A673 (cell line): Measurements from ENCODE around the gene PELO. TPM values are rescaled to one million over a fixed set of nuclear protein-coding genes. Genes with fewer than 3 reads are reported as not detected.

ENCODE experiments used
- BruUV-seq: library from RNA; stranded (reverse); fragments of 400-500 nt; replicated peaks from 2 replicates; lab custom pipeline; 2021; lab: Mats Ljungman, UMichigan
- CTCF ChIA-PET: fragments of 300-600 bp; sonication (Branson Sonifier 250); formaldehyde crosslinking; loops from one replicate; lab custom pipeline; 2022; ENCODE audit warnings: antibody characterized with exemption; lab: Charles Lee
- POLR2A ChIA-PET: fragments of 300-600 bp; sonication (Branson Sonifier 250); formaldehyde crosslinking; loops from one replicate; lab custom pipeline; 2022; ENCODE audit warnings: antibody characterized with exemption; ENCODE audit not compliant: low non-redundant PET; lab: Charles Lee
- DNase-seq: peaks from one replicate; pipeline ENCODE4 v3.0.0-alpha.2; 2015; ENCODE audit warnings: low spot score
- H3K27ac ChIP-seq: fragments of 200-600 bp; sonication (generic); 2 replicates; pipeline ENCODE4 v1.5.1; 2016; ENCODE audit warnings: mixed run types, low read depth, mild to moderate bottlenecking, mixed read lengths, antibody characterized with exemption, low read length; ENCODE audit not compliant: poor library complexity, severe bottlenecking
- H3K27me3 ChIP-seq: fragments of 200-600 bp; sonication (generic); replicated peaks from 2 replicates; pipeline ENCODE4 v1.6.1; 2017; ENCODE audit warnings: mixed run types, low read depth, mild to moderate bottlenecking, mixed read lengths, antibody characterized with exemption, low read length; ENCODE audit not compliant: insufficient read depth, poor library complexity
- H3K36me3 ChIP-seq: fragments of 200-600 bp; sonication (generic); 2 replicates; pipeline ENCODE4 v1.6.1; 2016; ENCODE audit warnings: mixed run types, mild to moderate bottlenecking, mixed read lengths, antibody characterized with exemption, low read length; ENCODE audit not compliant: insufficient read depth, poor library complexity, severe bottlenecking
- H3K4me1 ChIP-seq: fragments of 200-600 bp; sonication (generic); 2 replicates; pipeline ENCODE4 v1.6.1; 2017; ENCODE audit warnings: mixed run types, mild to moderate bottlenecking, mixed read lengths, antibody characterized with exemption, low read length; ENCODE audit not compliant: insufficient read depth, poor library complexity, severe bottlenecking
- H3K4me3 ChIP-seq: fragments of 200-600 bp; sonication (generic); 2 replicates; pipeline ENCODE4 v1.5.1; 2016; ENCODE audit warnings: low read depth, mixed run types, mild to moderate bottlenecking, mixed read lengths, low read length; ENCODE audit not compliant: poor library complexity, severe bottlenecking
- H3K9me3 ChIP-seq: fragments of 200-600 bp; sonication (generic); 2 replicates; pipeline ENCODE4 v1.6.1; 2016; ENCODE audit warnings: mixed run types, low read depth, mild to moderate bottlenecking, mixed read lengths, antibody characterized with exemption, low read length; ENCODE audit not compliant: poor library complexity, severe bottlenecking
- CTCF ChIP-seq: fragments of 300-800, 200-600 bp; sonication (generic); conservative IDR thresholded peaks from 2 replicates; pipeline ENCODE4 v1.5.1; 2017; ENCODE audit warnings: low read depth, mild to moderate bottlenecking, antibody characterized with exemption, low read length, moderate library complexity, mixed read lengths
- EZH2 ChIP-seq: fragments of 200-600 bp; sonication (generic); IDR thresholded peaks from 2 replicates; pipeline ENCODE4 v1.6.1; 2017; ENCODE audit warnings: borderline replicate concordance, low read depth, mild to moderate bottlenecking, mixed read lengths, antibody characterized with exemption, low read length; ENCODE audit not compliant: poor library complexity, severe bottlenecking
- intact Hi-C: fragments of 100-400 bp; cut with micrococcal nuclease; formaldehyde crosslinking; loops from one replicate; pipeline ENCODE4 v1.10.0; 2022; ENCODE audit not compliant: unreplicated experiment
- total RNA-seq: library from RNA; stranded (reverse); gene quantifications from 2 replicates; pipeline ENCODE4 v1.2.3, GENCODE V29; 2021

The PELO gene
- total RNA-seq, 1 experiment from 2014 or later, result 20.3 TPM

GRCh38 chr5:52770287-52770939 is 17.3 kb upstream of the PELO start:
- intact Hi-C loops, result no loop called here
- no peak for DNase-seq
- H3K27ac ChIP-seq, result no peak overlapping the region
- ChIA-PET CTCF (no interaction called here), POLR2A (no interaction called here)
- BruUV-seq, result no TSS peak
- no peaks in the 10 kb centered on the region for H3K36me3 ChIP-seq
- H3K4me1 ChIP-seq, result no peaks in the 10 kb centered on the region
- no peaks in the 10 kb centered on the region for H3K27me3 ChIP-seq
- no peak overlapping the region for H3K4me3 ChIP-seq
- TF ChIP-seq EZH2, result no peak
- TF ChIP-seq CTCF, result no peak
- H3K9me3 ChIP-seq, result no peaks in the 10 kb centered on the region

GRCh38 chr5:52771343-52772039 is 16.2 kb upstream of the PELO start:
- ChIA-PET CTCF (no interaction called here), POLR2A (no interaction called here)
- DNase-seq, result no peak
- intact Hi-C loops, result no loop called here
- no peaks in the 10 kb centered on the region for H3K36me3 ChIP-seq
- TF ChIP-seq EZH2 (no peak), CTCF (no peak)
- H3K9me3 ChIP-seq, result no peaks in the 10 kb centered on the region
- no peak overlapping the region for H3K27ac ChIP-seq
- no TSS peak for BruUV-seq
- no peak overlapping the region for H3K4me3 ChIP-seq
- no peaks in the 10 kb centered on the region for H3K4me1 ChIP-seq
- H3K27me3 ChIP-seq, result no peaks in the 10 kb centered on the region

- Histone ChIP-seq H3K27me3 (no peaks in the 10 kb centered on the region), H3K36me3 (no peaks in the 10 kb centered on the region), H3K9me3 (no peaks in the 10 kb centered on the region), H3K27ac (no peak overlapping the region), H3K4me3 (no peak overlapping the region), H3K4me1 (no peaks in the 10 kb centered on the region)
- no peak for TF ChIP-seq CTCF
- no peak for TF ChIP-seq EZH2
- no TSS peak for BruUV-seq
- DNase-seq, result no peak
- intact Hi-C loops, result no loop called here
- ChIA-PET POLR2A (no interaction called here), CTCF (no interaction called here)
Observed at GRCh38 chr5:52772668-52773067, 15.0 kb upstream of the PELO start.
